CD4-positive, alpha-beta T cell treated with Interleukin-17A for 1 hour (primary cell): ENCODE data around the gene KXD1.
"Not testable (repeated sequence)": the region's sequence is repeated elsewhere in the genome, so short reads cannot be mapped to it uniquely, and the experiment has no call there.

ENCODE experiments used
- DNase-seq: peaks from one replicate; pipeline ENCODE4 v3.0.0-alpha.2; 2020

The KXD1 gene

GRCh38 chr19:18537431-18537830 lies 20.2 kb upstream of the KXD1 start:
- no peak for DNase-seq

GRCh38 chr19:18538115-18538514 lies 19.6 kb upstream of the KXD1 start:
- DNase-seq, result no peak

GRCh38 chr19:18539372-18539771 lies 18.3 kb upstream of the KXD1 start:
- no peak for DNase-seq

- DNase-seq, result not testable (repeated sequence)
Measured at GRCh38 chr19:18540200-18540599, 17.5 kb upstream of the KXD1 start.

GRCh38 chr19:18541258-18541991 lies 16.2 kb upstream of the KXD1 start:
- DNase-seq, result no peak

GRCh38 chr19:18541992-18542940 lies 15.4 kb upstream of the KXD1 start:
- DNase-seq, result no peak

GRCh38 chr19:18542941-18543813 lies 14.5 kb upstream of the KXD1 start, which contains the start of gene FKBP8:
Gene FKBP8 (minus strand): TSS chr19:18543573. CDS start chr19:18541970, 1,603 bp downstream.
- DNase-seq, result peak; percentile 94

GRCh38 chr19:18543814-18544475 lies 13.7 kb upstream of the KXD1 start:
- peak; percentile 92 for DNase-seq

GRCh38 chr19:18551631-18552030 lies 6.0 kb upstream of the KXD1 start:
- DNase-seq, result no peak

- peak; percentile 13 for DNase-seq
Measured at GRCh38 chr19:18558202-18558555, 509 bp downstream of the KXD1 start.

GRCh38 chr19:18558604-18559003 lies 934 bp downstream of the KXD1 start:
- DNase-seq, result no peak

- DNase-seq, result peak; percentile 14
Measured at GRCh38 chr19:18559685-18560084, 2.0 kb downstream of the KXD1 start.

- DNase-seq, result no peak
Measured at GRCh38 chr19:18562086-18562485, 4.4 kb downstream of the KXD1 start.

GRCh38 chr19:18566953-18567352 lies 9.3 kb downstream of the KXD1 start:
- DNase-seq, result no peak

GRCh38 chr19:18568367-18568766 lies 10.7 kb downstream of the KXD1 start:
- DNase-seq, result no peak

- peak; percentile 99 for DNase-seq
Measured at GRCh38 chr19:18571564-18572344, 14.1 kb downstream of the KXD1 start, which contains the start of gene UBA52. Gene UBA52 (plus strand): TSS chr19:18571857. CDS start chr19:18573301, 1,444 bp downstream.

GRCh38 chr19:18574691-18575291 lies 17.1 kb downstream of the KXD1 start:
- DNase-seq, result no peak

GRCh38 chr19:18576383-18576782 lies 18.7 kb downstream of the KXD1 start:
- no peak for DNase-seq

GRCh38 chr19:18577365-18577914 lies 19.8 kb downstream of the KXD1 start:
- DNase-seq, result no peak

GRCh38 chr19:18580311-18580710 lies 22.6 kb downstream of the KXD1 start:
- no peak for DNase-seq

- DNase-seq, result no peak
Measured at GRCh38 chr19:18586306-18586705, 28.6 kb downstream of the KXD1 start.
